HG02970 (cell line): Measurements from ENCODE around the gene PNO1.

Experiments used
- ATAC-seq: cut with Tn5 transposase; IDR thresholded peaks from one replicate; pipeline ENCODE4 v1.9.1; 2021; ENCODE audit warnings: mild to moderate bottlenecking, moderate library complexity, moderate number of reproducible peaks; ENCODE audit not compliant: unreplicated experiment, low FRiP score

The PNO1 gene

GRCh38 chr2:68193144-68193543, 35.5 kb downstream of the PNO1 start:
- no peak for ATAC-seq

GRCh38 chr2:68193787-68194372, 36.2 kb downstream of the PNO1 start:
- no peak for ATAC-seq

DNA sequence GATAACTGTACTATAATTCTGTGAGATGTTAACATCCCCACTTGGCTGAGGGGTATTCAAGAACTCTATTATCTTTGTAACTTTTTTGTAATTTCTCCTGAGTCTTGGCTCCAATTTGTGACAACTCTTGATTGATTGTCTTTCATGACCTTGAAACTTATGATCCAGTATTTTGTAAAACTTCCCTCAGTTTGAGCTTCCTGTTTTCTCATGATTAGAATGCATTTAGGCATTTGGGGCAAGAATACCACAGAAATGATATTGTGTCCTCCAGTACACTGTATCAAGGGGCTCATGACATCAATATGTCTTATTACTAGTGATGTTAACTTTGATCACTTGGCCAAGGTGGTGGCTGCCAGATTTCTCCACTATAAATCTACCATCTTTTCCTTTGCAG, 37.4 kb downstream of the PNO1 start:
- no peak for ATAC-seq

GRCh38 chr2:68196120-68196716, 38.5 kb downstream of the PNO1 start:
- ATAC-seq: no peak

- no peak for ATAC-seq
Observed at GRCh38 chr2:68200157-68200787, 42.6 kb downstream of the PNO1 start.

DNA sequence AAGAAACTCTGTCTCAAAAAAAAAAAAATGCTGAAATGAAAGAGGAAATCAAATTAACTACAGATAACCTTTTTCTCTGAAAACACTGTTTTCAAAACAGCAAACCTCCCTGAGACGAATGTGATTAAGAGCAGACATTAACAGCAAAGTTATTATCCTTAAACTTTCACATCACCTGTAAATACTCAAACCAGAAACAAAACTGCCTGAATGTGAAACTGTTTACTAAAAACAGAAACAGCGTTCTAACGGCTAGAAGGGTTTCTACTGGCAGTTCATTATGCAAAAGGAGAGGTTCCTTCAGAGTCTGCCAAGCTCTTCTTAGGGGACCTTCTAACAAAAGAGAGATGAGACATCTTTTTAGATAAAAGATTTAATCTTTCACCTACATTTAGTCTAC, 45.9 kb downstream of the PNO1 start:
- ATAC-seq: peak; percentile 87

GRCh38 chr2:68206793-68207192, 49.1 kb downstream of the PNO1 start:
- ATAC-seq: no peak

DNA sequence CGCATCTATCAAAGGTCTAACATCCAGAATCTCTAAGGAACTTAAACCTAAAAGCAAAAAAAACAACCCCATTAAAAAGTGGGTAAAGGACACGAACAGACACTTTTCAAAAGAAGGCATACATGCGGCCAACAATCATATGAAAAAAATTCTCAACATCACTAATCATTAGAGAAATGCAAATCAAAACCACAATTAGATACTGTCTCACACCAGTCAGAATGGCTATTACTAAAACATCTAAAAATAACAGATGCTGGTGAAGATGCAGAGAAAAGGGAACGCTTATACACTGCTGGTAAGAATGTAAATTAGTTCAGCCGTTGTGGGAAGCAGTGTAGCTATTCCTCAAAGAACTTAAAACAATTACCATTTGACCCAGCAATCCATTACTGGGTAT, 56.7 kb downstream of the PNO1 start:
- ATAC-seq: peak; percentile 54

DNA sequence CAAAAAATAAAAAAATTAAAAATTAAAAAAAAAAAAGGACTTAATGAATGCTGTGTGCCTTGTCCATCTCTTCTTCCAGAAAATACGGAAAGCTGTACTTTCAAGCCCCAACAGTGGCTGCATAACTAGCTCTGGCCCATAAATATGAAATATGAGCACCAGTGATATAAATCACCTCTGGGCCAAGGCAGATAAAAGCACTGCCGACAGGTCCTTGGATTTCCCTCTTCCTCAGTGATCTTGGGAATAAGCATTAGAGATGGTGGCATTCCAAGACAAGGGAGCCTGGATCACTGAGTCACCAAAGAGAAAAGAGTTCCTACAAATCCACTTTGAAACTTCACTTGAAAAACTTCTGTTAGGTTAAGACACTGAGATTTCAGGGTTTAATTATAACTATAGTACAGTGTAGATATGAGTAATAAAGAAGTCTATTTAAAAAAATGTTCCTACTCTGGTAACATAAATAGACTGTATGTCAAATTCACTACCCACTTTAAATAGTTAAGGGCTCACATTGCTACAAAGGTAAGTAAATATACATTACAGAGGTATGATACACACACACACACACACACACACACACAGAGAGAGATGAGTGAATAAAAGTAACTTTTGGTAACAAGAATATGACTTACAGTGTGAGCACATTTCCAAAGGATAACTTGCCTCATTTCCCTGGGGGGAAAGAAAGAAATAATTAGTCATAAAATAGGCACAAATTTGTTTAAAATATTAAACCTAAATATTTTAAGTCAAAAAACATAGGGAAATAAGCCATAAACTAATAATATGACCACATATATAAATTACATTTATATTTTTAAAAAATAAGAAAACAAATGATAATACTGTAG, 59.0 kb downstream of the PNO1 start:
- ATAC-seq: no peak

GRCh38 chr2:68217729-68218128, 60.0 kb downstream of the PNO1 start:
- no peak for ATAC-seq

DNA sequence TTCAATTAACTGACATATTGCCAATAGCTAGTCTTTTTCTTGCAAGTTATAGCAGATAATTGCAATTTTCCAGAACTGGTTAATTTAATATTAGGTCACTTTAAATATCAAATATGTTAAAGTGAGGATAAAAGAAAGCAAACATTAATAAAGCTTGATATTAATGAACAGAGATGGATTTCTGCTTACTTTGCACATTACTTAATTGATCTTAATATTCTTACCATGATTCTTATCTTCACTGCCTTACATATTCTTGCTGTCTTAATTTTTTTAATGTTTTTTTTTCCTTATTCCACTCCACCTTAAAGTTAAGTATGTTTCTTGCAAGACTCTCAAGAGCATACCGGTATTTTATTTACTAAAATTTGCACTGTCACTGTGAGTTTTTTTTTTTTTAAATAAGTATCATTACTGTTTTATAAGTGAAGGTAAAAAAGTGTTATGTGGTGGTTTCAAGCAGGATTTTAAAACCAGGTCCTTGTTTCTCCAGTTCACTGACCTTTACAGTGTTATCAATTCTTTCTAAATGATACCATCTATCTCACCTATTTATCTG, 60.7 kb downstream of the PNO1 start:
- ATAC-seq: no peak

- no peak for ATAC-seq
Observed at GRCh38 chr2:68222287-68222686, 64.6 kb downstream of the PNO1 start.

DNA sequence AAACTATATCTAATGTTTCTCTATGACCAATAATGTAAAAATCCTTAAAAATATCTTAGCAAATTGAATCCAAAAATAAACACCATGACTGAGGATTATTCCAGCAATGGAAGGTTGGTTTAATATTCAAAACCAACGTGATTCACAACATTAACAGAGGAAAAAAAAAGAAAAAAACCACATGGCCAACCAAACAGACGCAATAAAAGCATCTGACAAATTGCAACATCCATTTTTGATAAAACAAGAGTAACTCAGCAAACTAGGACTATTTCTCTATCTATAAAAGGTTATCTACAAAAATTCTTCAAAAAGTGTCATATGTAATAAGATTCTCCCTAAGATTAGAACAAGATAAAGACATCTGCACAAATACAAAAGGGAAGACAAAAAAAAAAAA, 65.7 kb downstream of the PNO1 start:
- no peak for ATAC-seq

- ATAC-seq: no peak
Observed at GRCh38 chr2:68225119-68225632, 67.5 kb downstream of the PNO1 start.
